NCI-H2171 (cell line): ENCODE results near the gene ABCA3.

Experiments used
- DNase-seq: peaks from one replicate; lab custom pipeline; 2025; lab: John Stamatoyannopoulos, UW

ABCA3 gene

GRCh38 chr16:2233872-2234812 lies 106.4 kb downstream of the ABCA3 start:
- no peak for DNase-seq

- DNase-seq, result no peak
These were observed 107.3 kb downstream of the ABCA3 start for GRCh38 chr16:2233046-2233775.

- no peak for DNase-seq
These were observed 108.2 kb downstream of the ABCA3 start for GRCh38 chr16:2232094-2232990.

DNA sequence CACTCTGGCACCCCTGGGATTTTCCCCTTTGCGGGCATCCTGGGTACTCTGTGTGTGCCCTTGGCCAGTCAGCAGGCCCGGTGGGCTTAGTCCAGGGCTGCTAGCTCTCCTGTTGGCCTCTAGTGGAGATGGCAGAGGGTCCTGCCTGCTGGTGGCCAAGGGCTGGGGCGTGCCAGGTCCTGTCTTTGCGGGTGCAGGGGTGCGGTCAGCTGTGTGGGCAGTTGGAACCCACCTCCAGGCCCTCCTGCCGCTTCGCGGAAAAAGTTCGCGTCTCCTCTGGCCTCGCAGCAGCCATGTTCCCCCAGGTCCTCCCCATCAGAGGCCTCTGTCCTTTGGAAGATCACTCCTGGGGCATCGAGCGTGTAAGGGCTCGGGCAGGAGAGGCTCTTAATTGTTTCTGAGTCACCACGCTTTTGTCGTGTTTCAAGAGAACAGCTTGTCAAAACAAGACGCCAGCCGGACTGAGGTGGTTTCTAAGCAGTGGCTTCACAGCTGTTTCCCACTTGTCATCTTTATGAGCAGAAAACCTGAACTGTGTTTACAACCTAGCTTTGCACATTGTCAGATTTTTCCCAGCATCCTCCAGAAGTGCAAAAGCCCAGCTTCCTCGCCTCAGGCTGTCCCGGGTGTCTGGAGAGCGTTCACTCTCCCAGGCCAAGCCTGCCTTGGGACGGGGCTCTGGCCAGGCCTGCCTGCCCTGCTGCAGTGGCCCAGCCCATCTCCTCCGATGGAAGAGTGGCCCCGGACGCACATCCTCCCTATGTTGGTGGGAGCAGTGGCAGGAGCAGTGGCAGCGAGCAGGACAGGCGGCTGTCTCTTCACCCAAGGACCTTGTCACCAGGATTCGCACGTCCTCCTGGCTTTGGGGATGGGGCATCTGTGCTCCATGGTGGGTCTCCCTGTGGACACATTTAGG lies 109.3 kb downstream of the ABCA3 start:
- no peak for DNase-seq

- DNase-seq, result no peak
These were observed 110.2 kb downstream of the ABCA3 start for GRCh38 chr16:2230376-2230775.

- DNase-seq, result no peak
These were observed 110.8 kb downstream of the ABCA3 start for GRCh38 chr16:2229632-2230250.

GRCh38 chr16:2229091-2229490 lies 111.4 kb downstream of the ABCA3 start:
- DNase-seq, result no peak

DNA sequence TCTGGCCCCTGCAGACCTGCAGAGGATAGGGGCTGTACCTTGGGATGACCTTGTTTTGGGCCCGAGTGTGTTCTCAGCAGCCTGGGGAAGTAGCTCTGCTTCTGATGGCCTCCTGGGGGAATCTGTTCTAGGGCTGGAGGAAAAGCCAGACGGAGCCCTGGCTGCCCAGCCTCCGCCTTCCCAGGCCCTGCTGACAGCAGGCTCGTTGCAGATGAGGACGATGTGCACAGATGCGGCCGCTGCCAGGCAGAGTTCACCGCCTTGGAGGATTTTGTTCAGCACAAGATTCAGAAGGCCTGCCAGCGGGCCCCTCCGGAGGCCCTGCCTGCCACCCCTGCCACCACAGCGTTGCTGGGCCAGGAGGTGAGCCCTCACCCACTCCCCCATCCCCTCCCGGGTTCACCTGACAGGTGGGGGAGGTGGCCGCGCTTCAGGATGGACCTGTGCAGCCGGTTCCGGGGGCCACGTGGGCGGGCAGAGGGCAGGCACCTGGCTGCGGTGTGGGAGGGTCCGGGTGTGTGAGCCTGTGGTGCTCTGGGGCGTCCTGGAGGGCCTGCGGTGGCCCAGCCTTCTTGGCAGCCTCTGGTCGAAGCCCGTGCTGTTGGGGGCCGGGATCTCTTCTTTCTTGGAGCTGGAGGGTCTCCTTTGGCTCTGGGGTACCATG lies 112.2 kb downstream of the ABCA3 start:
- no peak for DNase-seq

DNA sequence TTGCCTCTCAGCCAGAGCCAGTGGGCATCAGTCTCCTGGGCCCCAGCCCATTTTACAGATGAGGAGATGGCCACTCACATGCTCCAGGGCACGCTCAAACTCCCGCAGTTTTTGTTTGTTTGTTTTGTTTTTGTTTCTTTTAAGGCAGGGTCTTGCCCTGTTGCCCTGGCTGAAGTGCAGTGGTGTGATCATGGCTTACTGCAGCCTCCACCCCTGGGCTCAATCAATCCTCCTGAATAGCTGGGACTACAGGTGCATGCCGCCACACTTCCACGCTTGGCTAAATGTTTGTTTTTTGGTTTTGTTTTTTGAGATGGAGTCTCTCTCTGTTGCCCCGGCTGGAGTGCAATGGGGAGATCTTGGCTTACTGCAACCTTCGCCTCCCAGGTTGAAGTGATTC lies 113.6 kb downstream of the ABCA3 start:
- DNase-seq, result no peak

DNA sequence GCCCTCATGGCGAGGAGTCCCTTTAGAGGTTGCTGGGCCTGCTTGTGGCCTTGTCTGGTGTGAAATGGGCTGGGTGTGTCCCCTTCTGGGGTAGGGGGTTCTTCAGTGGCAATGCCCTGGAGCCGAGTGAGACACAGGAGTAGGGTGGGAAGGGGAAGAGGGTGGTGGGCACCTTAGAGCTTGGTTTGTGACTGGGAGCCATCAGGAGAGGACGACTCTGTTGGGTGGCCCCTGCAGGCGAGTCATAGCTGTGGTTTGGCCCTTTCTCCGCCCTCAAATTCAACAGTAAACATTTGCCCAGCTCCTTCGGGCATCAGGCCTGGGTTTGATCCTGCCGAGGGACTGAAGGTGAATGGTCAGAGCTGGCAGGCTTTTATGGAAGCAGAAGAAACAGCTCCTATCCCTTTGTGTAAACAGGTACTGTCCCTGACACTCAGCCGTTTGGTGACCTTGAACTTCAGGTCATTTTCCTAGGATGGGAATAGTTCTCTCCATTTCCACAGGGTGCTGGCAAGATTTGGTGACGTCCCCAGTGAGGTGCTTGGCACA lies 114.2 kb downstream of the ABCA3 start:
- DNase-seq, result no peak
